ENCODE data around the gene SULT4A1.

- TF ChIP-seq CEBPB (IDR thresholded peaks at IDR 0.05; ENCODE audit: low read depth, low read length) (no peak), MAZ (IDR thresholded peaks at IDR 0.05; ENCODE audit: borderline replicate concordance, low read depth, low read length) (no peak), SMC3 (IDR thresholded peaks at IDR 0.05; ENCODE audit: low read depth, low read length) (no peak), USF2 (IDR thresholded peaks at IDR 0.05; ENCODE audit: low read depth, low read length) (no peak)
- TF ChIP-seq, protein P1, sequence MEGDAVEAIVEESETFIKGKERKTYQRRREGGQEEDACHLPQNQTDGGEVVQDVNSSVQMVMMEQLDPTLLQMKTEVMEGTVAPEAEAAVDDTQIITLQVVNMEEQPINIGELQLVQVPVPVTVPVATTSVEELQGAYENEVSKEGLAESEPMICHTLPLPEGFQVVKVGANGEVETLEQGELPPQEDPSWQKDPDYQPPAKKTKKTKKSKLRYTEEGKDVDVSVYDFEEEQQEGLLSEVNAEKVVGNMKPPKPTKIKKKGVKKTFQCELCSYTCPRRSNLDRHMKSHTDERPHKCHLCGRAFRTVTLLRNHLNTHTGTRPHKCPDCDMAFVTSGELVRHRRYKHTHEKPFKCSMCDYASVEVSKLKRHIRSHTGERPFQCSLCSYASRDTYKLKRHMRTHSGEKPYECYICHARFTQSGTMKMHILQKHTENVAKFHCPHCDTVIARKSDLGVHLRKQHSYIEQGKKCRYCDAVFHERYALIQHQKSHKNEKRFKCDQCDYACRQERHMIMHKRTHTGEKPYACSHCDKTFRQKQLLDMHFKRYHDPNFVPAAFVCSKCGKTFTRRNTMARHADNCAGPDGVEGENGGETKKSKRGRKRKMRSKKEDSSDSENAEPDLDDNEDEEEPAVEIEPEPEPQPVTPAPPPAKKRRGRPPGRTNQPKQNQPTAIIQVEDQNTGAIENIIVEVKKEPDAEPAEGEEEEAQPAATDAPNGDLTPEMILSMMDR (conservative IDR thresholded peaks at IDR 0.05; ENCODE audit: low read depth, low read length): no peak
Observed at GRCh38 chr22:43859176-43859575, 3.1 kb downstream of the SULT4A1 start.
